Measurements from ENCODE around the gene IQCH. TPM values are rescaled to one million over a fixed set of nuclear protein-coding genes. Genes with fewer than 3 reads are reported as not detected.
"Not testable (repeated sequence)": the region's sequence is repeated elsewhere in the genome, so short reads cannot be mapped to it uniquely, and the experiment has no call there.

IQCH gene
- polyA plus RNA-seq, 3 donors = 0.35 to 0.90 (median 0.45) TPM

- WGBS, 3 donors = 31 to 85% (median 63%) methylated on average over 1 of the region's 1 CpG
Measured at GRCh38 chr15:67331676-67332075, 77.1 kb downstream of the IQCH start.

GRCh38 chr15:67335026-67335425 is 80.4 kb downstream of the IQCH start:
- H3K27ac ChIP-seq (ENCODE audit: low read depth, low read length) = no peak overlapping the region
- 70 to 82% (median 75%) methylated on average over 4 of the region's 4 CpGs for WGBS, 3 donors

More at GRCh38 chr15:67331676-67332075, 77.1 kb downstream of the IQCH start:
- no peak overlapping the region for H3K27ac ChIP-seq (ENCODE audit: low read depth, low read length)

GRCh38 chr15:67335534-67336222 is 81.1 kb downstream of the IQCH start:
- whole genome bisulfite sequencing, 3 donors = 88 to 96% (median 90%) methylated on average over 2 of the region's 2 CpGs
- H3K27ac ChIP-seq (ENCODE audit: low read depth, low read length) = no peak overlapping the region

GRCh38 chr15:67340630-67341029 is 86.0 kb downstream of the IQCH start:
- WGBS, 3 donors = 91 to 95% (median 92%) methylated on average over 4 of the region's 4 CpGs
- no peak overlapping the region for H3K27ac ChIP-seq (ENCODE audit: low read depth, low read length)

GRCh38 chr15:67341539-67341938 is 87.0 kb downstream of the IQCH start:
- 93 to 95% (median 94%) methylated on average over 2 of the region's 2 CpGs for WGBS, 3 donors
- no peak overlapping the region for H3K27ac ChIP-seq (ENCODE audit: low read depth, low read length)

- no peak overlapping the region for H3K27ac ChIP-seq (ENCODE audit: low read depth, low read length)
Measured at GRCh38 chr15:67343206-67343605, 88.6 kb downstream of the IQCH start.

- no peak overlapping the region for H3K27ac ChIP-seq (ENCODE audit: low read depth, low read length)
Measured at GRCh38 chr15:67349634-67350033, 95.0 kb downstream of the IQCH start.

- WGBS, 3 donors = 68 to 82% (median 79%) methylated on average over 1 of the region's 1 CpG
- H3K27ac ChIP-seq (ENCODE audit: low read depth, low read length) = no peak overlapping the region
Measured at GRCh38 chr15:67350042-67350441, 95.5 kb downstream of the IQCH start.

- 61 to 96% (median 93%) methylated on average over 5 of the region's 5 CpGs for WGBS, 3 donors
- H3K27ac ChIP-seq (ENCODE audit: low read depth, low read length) = no peak overlapping the region
Measured at GRCh38 chr15:67358391-67358790, 103.8 kb downstream of the IQCH start.

- WGBS, 3 donors = 20 to 95% (median 93%) methylated on average over 3 of the region's 3 CpGs
- no peak overlapping the region for H3K27ac ChIP-seq (ENCODE audit: low read depth, low read length)
Measured at GRCh38 chr15:67358812-67359211, 104.2 kb downstream of the IQCH start.

- WGBS, 3 donors = 14 to 62% (median 57%) methylated on average over 8 of the region's 8 CpGs
- no peak overlapping the region for H3K27ac ChIP-seq (ENCODE audit: low read depth, low read length)
Measured at GRCh38 chr15:67359431-67360079, 105.0 kb downstream of the IQCH start.

GRCh38 chr15:67361100-67361499 is 106.5 kb downstream of the IQCH start:
- WGBS, 3 donors = 76 to 96% (median 93%) methylated on average over 2 of the region's 2 CpGs
- H3K27ac ChIP-seq (ENCODE audit: low read depth, low read length) = no peak overlapping the region

- H3K27ac ChIP-seq (ENCODE audit: low read depth, low read length) = not testable (repeated sequence)
- WGBS, 3 donors = 50 to 94% (median 51%) methylated on average over 1 of the region's 1 CpG
Measured at GRCh38 chr15:67363712-67364111, 109.1 kb downstream of the IQCH start.

GRCh38 chr15:67365994-67366393 is 111.4 kb downstream of the IQCH start:
- no peak overlapping the region for H3K27ac ChIP-seq (ENCODE audit: low read depth, low read length)
- WGBS, 3 donors = 78 to 86% (median 79%) methylated on average over 2 of the region's 2 CpGs

GRCh38 chr15:67366904-67367303 is 112.3 kb downstream of the IQCH start:
- 81 to 93% (median 91%) methylated on average over 1 of the region's 1 CpG for WGBS, 3 donors
- no peak overlapping the region for H3K27ac ChIP-seq (ENCODE audit: low read depth, low read length)

- WGBS, 3 donors = 94 to 97% (median 94%) methylated on average over 2 of the region's 2 CpGs
- no peak overlapping the region for H3K27ac ChIP-seq (ENCODE audit: low read depth, low read length)
Measured at GRCh38 chr15:67369359-67369998, 114.9 kb downstream of the IQCH start.

GRCh38 chr15:67370206-67370954 is 115.8 kb downstream of the IQCH start:
- H3K27ac ChIP-seq (ENCODE audit: low read depth, low read length) = no peak overlapping the region
- 76 to 89% (median 82%) methylated on average over 9 of the region's 9 CpGs for WGBS, 3 donors

GRCh38 chr15:67372543-67372942 is 118.0 kb downstream of the IQCH start:
- WGBS, 3 donors = 71 to 89% (median 75%) methylated on average over 8 of the region's 8 CpGs
- H3K27ac ChIP-seq (ENCODE audit: low read depth, low read length) = no peak overlapping the region

Data from adipose tissue (tissue), 3 donors.